HepG2 (cell line): ENCODE results near the gene NECAB2. TPM values are rescaled to one million over a fixed set of nuclear protein-coding genes. Genes with fewer than 3 reads are reported as not detected.

Experiments
- ELF1 ChIP-seq: sonication (generic); formaldehyde crosslinking; IDR thresholded peaks from 2 replicates; pipeline ENCODE4 v1.4.0; 2020; ENCODE audit warnings: missing genetic modification reagents
- ESRRA ChIP-seq: sonication (generic); formaldehyde crosslinking; IDR thresholded peaks from 2 replicates; pipeline ENCODE4 v1.5.1; 2020; ENCODE audit warnings: mild to moderate bottlenecking, low read depth, missing genetic modification reagents
- ETV5 ChIP-seq: IDR thresholded peaks from 2 replicates; pipeline ENCODE4 v1.6.1; 2018; ENCODE audit warnings: missing biosample characterization, missing genetic modification reagents, inconsistent platforms, borderline replicate concordance
- FOXK2 ChIP-seq: fragments of 450-650 bp; IDR thresholded peaks from 2 replicates; pipeline ENCODE4 v1.6.1; 2016
- FOXO4 ChIP-seq: sonication (generic); formaldehyde crosslinking; conservative IDR thresholded peaks from 2 replicates; pipeline ENCODE4 v1.8.1; 2023; ENCODE audit warnings: missing genetic modification reagents
- HOXA3 ChIP-seq: sonication (generic); formaldehyde crosslinking; IDR thresholded peaks from 2 replicates; pipeline ENCODE4 v1.5.0; 2020; ENCODE audit warnings: missing genetic modification reagents
- MBD4 ChIP-seq: IDR thresholded peaks from 2 replicates; pipeline ENCODE4 v1.6.1; 2012; ENCODE audit warnings: low read length, inconsistent platforms, borderline replicate concordance
- MTF1 ChIP-seq: sonication (generic); formaldehyde crosslinking; IDR thresholded peaks from 2 replicates; pipeline ENCODE4 v1.5.0; 2020; ENCODE audit warnings: missing genetic modification reagents
- NAIF1 ChIP-seq: sonication (generic); formaldehyde crosslinking; IDR thresholded peaks from 2 replicates; pipeline ENCODE4 v1.5.0; 2020; ENCODE audit warnings: mild to moderate bottlenecking, missing genetic modification reagents, borderline replicate concordance
- NCOR1 ChIP-seq: fragments of 200-600 bp; sonication (generic); IDR thresholded peaks from 2 replicates; pipeline ENCODE4 v1.7.0; 2017; ENCODE audit warnings: antibody characterized with exemption, low read length, borderline replicate concordance
- PCBP2 ChIP-seq: fragments of 200-400 bp; formaldehyde crosslinking; optimal IDR thresholded peaks from 2 replicates; pipeline ENCODE3; 2018; ENCODE audit warnings: low read length, low read depth; ENCODE audit not compliant: poor library complexity, severe bottlenecking
- RARA ChIP-seq: IDR thresholded peaks from 2 replicates; pipeline ENCODE4 v1.6.1; 2016; ENCODE audit warnings: missing genetic modification reagents, missing compliant biosample characterization
- SETDB1 ChIP-seq: sonication (generic); formaldehyde crosslinking; IDR thresholded peaks from 2 replicates; pipeline ENCODE4 v1.5.1; 2020; ENCODE audit warnings: missing genetic modification reagents, mild to moderate bottlenecking, borderline replicate concordance
- SSRP1 ChIP-seq: IDR thresholded peaks from 2 replicates; pipeline ENCODE4 v1.6.1; 2016; ENCODE audit warnings: control low read depth
- TBX2 ChIP-seq: sonication (generic); formaldehyde crosslinking; IDR thresholded peaks from 2 replicates; pipeline ENCODE4 v1.5.0; 2020; ENCODE audit warnings: missing genetic modification reagents, mild to moderate bottlenecking, borderline replicate concordance
- TBX3 ChIP-seq: fragments of 450-650 bp; IDR thresholded peaks from 2 replicates; pipeline ENCODE4 v1.6.1; 2017; ENCODE audit warnings: antibody characterized with exemption, mild to moderate bottlenecking, inconsistent platforms, borderline replicate concordance
- ZNF124 ChIP-seq: sonication (generic); formaldehyde crosslinking; IDR thresholded peaks from 2 replicates; pipeline ENCODE4 v1.4.0; 2020; ENCODE audit warnings: missing genetic modification reagents
- ZNF33A ChIP-seq: sonication (generic); formaldehyde crosslinking; IDR thresholded peaks from 2 replicates; pipeline ENCODE4 v1.5.1; 2020; ENCODE audit warnings: missing genetic modification reagents, mild to moderate bottlenecking, moderate library complexity, borderline replicate concordance
- ZNF343 ChIP-seq: sonication (generic); formaldehyde crosslinking; IDR thresholded peaks from 2 replicates; pipeline ENCODE4 v1.4.0; 2020; ENCODE audit warnings: mild to moderate bottlenecking, missing genetic modification reagents
- ZNF414 ChIP-seq: sonication (generic); formaldehyde crosslinking; IDR thresholded peaks from 2 replicates; pipeline ENCODE4 v1.5.0; 2020; ENCODE audit warnings: missing genetic modification reagents
- ZNF570 ChIP-seq: sonication (generic); formaldehyde crosslinking; IDR thresholded peaks from 2 replicates; pipeline ENCODE4 v1.4.0; 2020; ENCODE audit warnings: mild to moderate bottlenecking, missing genetic modification reagents, borderline replicate concordance
- ZNF777 ChIP-seq: sonication (generic); formaldehyde crosslinking; IDR thresholded peaks from 2 replicates; pipeline ENCODE4 v1.4.0; 2020; ENCODE audit warnings: missing genetic modification reagents
- ZNF780A ChIP-seq: sonication (generic); formaldehyde crosslinking; IDR thresholded peaks from 2 replicates; pipeline ENCODE4 v1.8.0; 2022; ENCODE audit warnings: mild to moderate bottlenecking, missing genetic modification reagents, moderate library complexity
- ZNF782 ChIP-seq: sonication (generic); formaldehyde crosslinking; IDR thresholded peaks from 2 replicates; pipeline ENCODE4 v1.4.0; 2020; ENCODE audit warnings: missing genetic modification reagents, mild to moderate bottlenecking, borderline replicate concordance
- ZSCAN20 ChIP-seq: sonication (generic); formaldehyde crosslinking; IDR thresholded peaks from 2 replicates; pipeline ENCODE4 v1.4.0; 2020; ENCODE audit warnings: missing genetic modification reagents, mild to moderate bottlenecking, borderline replicate concordance
- ZZZ3 ChIP-seq: sonication (generic); formaldehyde crosslinking; IDR thresholded peaks from 2 replicates; pipeline ENCODE4 v1.4.0; 2020; ENCODE audit warnings: missing genetic modification reagents, mild to moderate bottlenecking, borderline replicate concordance
- polyA plus RNA-seq, 8 experiments: library from polyadenylated mRNA; depleted of rRNA in 3 of 8; stranded (reverse) in 7 of 8; unstranded in 1 of 8; fragments of >200 nt; fragmentation: Illumina TruSeq in 4 of 8; extraction: Trizol in 4 of 8; gene quantifications; 2 replicates each; pipeline versions ENCODE4 v1.2.1 to v1.2.3, GENCODE V29; 2011 to 2016; ENCODE audit warnings: low read depth in 4 of 8, missing spikeins in 1 of 8, mixed read lengths in 1 of 8; ENCODE audit not compliant: insufficient read depth in 1 of 8
- total RNA-seq, 5 experiments: library from RNA; depleted of rRNA; stranded (reverse); fragments of >200 nt; fragmentation: Illumina TruSeq; extraction: Trizol; gene quantifications; 2 replicates each; pipeline ENCODE4 v1.2.3, GENCODE V29; 2016; ENCODE audit warnings: low read depth in 1 of 5
- TF ChIP-seq, protein P1 (sequence below): sonication (generic); formaldehyde crosslinking; IDR thresholded peaks from 2 replicates; pipeline ENCODE4 v1.4.0; 2020; ENCODE audit warnings: missing genetic modification reagents, borderline replicate concordance

The NECAB2 gene
- total and polyA plus RNA-seq, 2 of the 13 experiments (the other 11 are each of a cell fraction or from before 2014, with no cell fraction given) = 0.21 to 0.49 TPM

- TF ChIP-seq PCBP2 = no peak
- no peak for TF ChIP-seq TBX3
- no peak for TF ChIP-seq ETV5 (CRISPR knock-in tag)
- no peak for TF ChIP-seq HOXA3 (CRISPR knock-in tag)
- no peak for TF ChIP-seq SSRP1 (CRISPR knock-in tag)
- no peak for TF ChIP-seq RARA (CRISPR knock-in tag)
- TF ChIP-seq ZNF33A (CRISPR knock-in tag) = no peak
- TF ChIP-seq ELF1 (CRISPR knock-in tag) = no peak
- TF ChIP-seq ZNF570 (CRISPR knock-in tag) = no peak
- peak; percentile 39; the same call in 1 of the 2 replicates for TF ChIP-seq ZNF780A (CRISPR knock-in tag)
- TF ChIP-seq ZNF777 (CRISPR knock-in tag) = no peak
- no peak for TF ChIP-seq MBD4
- TF ChIP-seq ZZZ3 (CRISPR knock-in tag) = no peak
- no peak for TF ChIP-seq ESRRA
- TF ChIP-seq TBX2 (CRISPR knock-in tag) = peak; percentile 13; the same call in 1 of the 2 replicates
- no peak for TF ChIP-seq MTF1 (CRISPR knock-in tag)
- TF ChIP-seq, protein P1, sequence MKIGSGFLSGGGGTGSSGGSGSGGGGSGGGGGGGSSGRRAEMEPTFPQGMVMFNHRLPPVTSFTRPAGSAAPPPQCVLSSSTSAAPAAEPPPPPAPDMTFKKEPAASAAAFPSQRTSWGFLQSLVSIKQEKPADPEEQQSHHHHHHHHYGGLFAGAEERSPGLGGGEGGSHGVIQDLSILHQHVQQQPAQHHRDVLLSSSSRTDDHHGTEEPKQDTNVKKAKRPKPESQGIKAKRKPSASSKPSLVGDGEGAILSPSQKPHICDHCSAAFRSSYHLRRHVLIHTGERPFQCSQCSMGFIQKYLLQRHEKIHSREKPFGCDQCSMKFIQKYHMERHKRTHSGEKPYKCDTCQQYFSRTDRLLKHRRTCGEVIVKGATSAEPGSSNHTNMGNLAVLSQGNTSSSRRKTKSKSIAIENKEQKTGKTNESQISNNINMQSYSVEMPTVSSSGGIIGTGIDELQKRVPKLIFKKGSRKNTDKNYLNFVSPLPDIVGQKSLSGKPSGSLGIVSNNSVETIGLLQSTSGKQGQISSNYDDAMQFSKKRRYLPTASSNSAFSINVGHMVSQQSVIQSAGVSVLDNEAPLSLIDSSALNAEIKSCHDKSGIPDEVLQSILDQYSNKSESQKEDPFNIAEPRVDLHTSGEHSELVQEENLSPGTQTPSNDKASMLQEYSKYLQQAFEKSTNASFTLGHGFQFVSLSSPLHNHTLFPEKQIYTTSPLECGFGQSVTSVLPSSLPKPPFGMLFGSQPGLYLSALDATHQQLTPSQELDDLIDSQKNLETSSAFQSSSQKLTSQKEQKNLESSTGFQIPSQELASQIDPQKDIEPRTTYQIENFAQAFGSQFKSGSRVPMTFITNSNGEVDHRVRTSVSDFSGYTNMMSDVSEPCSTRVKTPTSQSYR = peak; percentile 62; the same call in 1 of the 2 replicates
- TF ChIP-seq FOXO4 (CRISPR knock-in tag) = no peak
- TF ChIP-seq ZNF414 (CRISPR knock-in tag) = no peak
- TF ChIP-seq NAIF1 (CRISPR knock-in tag) = no peak
- no peak for TF ChIP-seq ZNF782 (CRISPR knock-in tag)
- TF ChIP-seq ZNF343 = no peak
- no peak for TF ChIP-seq ZNF124 (CRISPR knock-in tag)
- TF ChIP-seq NCOR1 = no peak
- TF ChIP-seq ZSCAN20 (CRISPR knock-in tag) = no peak
- TF ChIP-seq SETDB1 (CRISPR knock-in tag) = no peak
- no peak for TF ChIP-seq FOXK2
These were observed 75.6 kb downstream of the NECAB2 start (continued) for GRCh38 chr16:84043486-84044117.
